Stimulated activated CD8-positive, alpha-beta memory T cell treated with anti-CD3 and anti-CD28 coated beads, Interleukin-7, amount 100 ng/mL, for 1 hour (primary cell): ENCODE measurements around the gene LAMC3.

Experiments
- DNase-seq, 2 donors: peaks; one replicate each; pipeline ENCODE4 v3.0.0-alpha.2; 2020; ENCODE audit warnings: low read depth in 2 of 2

LAMC3 gene

GRCh38 chr9:131076347-131077195, 67.6 kb downstream of the LAMC3 start:
- DNase-seq: no peak

DNA sequence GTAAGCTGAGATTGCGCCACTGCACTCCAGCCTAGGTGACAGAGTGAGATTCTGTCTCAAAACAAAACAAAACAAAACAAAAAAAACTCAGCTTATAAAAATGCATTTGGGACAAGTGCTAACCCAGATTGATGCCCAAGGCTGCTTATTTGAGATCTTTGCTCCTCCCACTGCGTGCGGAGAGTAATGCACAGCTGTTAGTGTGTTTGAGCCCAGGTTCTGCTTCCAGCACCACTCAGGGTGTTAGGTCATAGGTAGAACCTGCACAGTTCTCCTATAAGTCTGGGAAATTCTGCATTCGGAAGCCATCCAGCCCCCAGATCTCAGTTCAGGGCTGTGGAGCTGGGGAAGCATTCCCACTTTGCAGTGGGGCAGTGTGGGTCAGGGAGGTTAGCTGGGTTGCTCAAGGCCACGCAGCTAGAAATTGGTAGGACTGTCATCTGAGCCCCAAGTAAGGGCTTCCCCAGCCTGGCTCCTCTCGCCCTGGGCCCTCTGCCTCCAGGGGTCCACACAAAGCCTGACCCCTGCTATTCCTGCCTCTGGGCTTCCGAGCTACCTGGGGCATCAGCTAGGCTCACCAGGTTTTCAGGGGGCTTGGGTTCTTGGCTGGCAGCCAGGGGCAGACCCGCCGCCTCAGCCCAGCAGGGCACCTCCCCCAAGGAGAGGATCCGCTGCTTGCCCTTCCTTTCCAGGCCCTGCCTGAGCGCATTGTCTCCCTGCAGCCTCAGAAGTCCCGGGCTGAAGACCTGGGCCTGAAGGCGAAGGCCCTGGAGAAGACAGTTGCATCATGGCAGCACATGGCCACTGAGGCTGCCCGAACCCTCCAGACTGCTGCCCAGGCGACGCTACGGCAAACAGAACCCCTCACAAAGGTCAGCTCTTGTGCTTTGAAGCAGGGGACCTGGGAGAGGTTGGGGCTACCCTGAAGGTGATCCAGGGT, 69.7 kb downstream of the LAMC3 start:
- DNase-seq: no peak

GRCh38 chr9:131080589-131080988, 71.6 kb downstream of the LAMC3 start:
- no peak for DNase-seq

- DNase-seq: no peak
These were observed 72.9 kb downstream of the LAMC3 start for GRCh38 chr9:131081868-131082267.

DNA sequence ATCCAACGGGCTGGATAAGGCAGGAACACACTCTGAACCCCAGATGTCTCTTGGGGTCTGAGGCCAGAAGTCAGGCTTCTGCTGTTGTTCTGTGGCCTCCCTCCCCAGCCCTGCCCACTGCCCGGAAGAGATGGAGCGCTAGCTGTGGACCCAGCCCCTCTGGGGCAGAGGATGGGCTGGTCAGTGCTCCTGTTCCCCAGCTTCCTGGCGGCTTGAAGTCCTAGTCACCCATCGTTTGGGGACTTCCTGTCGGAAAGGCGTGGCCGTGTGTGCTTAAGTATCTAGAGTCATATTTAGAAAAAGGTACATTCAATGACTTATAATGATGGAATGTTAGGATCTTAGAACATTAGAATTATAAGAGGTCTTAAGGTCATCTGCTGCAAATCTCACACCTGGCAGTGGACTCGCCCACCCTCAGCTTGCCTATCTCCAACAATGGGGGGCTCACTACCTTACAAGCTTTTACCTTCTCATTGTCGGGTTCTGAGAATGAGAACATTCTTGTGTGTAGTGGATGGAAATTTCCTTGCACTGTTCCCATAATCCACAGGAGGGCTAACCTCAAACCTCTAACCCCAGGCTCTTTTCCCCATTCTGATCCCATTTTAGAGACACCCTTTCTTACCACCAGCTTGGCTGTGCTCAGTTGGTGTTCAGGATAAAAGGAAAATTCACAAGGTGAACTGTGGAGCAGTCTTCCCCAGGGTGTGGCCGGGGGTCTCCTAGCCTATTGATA, 74.0 kb downstream of the LAMC3 start:
- DNase-seq: no peak

GRCh38 chr9:131084661-131085369, 75.8 kb downstream of the LAMC3 start:
- no peak for DNase-seq

DNA sequence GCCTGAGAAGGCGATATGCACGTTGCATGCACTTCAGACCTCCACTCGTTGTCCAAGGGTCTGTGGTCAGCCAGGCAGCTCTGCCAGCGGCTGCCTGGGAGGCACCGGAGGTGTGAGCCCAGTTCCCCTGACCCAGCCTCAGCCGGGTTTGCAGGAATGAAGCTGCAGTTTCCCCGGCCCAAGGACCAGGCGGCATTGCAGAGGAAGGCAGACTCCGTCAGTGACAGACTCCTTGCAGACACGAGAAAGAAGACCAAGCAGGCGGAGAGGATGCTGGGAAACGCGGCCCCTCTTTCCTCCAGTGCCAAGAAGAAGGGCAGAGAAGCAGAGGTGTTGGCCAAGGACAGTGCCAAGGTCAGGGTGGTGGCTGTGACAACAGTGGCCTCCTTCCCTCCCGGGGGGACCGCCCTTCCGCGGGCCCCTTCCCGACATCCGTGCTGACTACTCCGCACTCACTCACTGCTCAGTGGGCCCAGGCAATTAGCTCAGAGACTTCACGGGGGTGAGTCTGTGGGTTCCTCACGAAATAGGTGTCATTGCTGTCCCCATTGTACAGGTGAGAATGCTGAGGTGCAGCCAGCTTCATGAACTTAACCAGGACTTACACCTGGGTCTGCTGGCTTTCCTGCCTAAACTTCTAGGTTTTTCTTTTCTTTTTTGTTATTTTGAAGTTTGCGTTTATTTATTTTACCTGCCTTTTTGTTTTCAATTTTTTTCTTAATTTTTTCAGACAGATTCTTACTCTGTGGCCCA, 76.6 kb downstream of the LAMC3 start:
- no peak for DNase-seq

GRCh38 chr9:131087354-131087893, 78.5 kb downstream of the LAMC3 start:
- DNase-seq: no peak

DNA sequence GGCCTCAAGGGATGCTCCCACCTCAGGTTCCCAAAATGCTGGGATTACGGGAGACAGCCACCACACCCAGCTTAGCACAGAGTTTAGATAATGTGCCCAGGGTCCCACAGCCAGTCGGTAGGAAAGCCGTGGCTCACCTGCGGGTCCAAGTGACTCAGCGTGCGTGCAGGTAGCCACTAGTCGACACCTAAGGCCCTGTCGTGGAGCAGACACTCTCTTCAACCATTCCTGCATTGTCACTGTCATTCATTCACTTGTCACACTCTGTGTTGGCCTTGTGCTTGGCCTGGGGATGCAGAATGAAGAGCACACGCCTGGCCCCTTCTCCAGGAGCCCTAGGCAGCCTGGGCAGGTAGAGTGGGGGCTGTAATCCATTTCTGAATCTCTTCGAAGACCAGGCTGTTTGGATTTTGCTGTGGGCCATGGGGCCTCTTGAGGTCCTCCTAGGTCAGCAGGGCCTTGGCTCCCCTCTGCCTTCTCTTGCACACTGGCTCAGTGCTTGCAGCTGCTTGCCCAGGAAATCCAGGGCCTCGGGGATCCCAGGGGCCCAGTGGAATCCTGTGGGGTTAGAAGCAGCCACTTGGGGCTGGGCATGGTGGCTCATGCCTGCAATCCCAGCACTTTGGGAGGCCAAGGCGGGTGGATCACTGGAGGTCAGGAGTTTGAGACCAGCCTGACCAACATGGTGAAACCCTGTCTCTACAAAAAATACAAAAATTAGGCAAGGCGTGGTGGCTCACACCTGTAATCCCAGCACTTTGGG, 81.2 kb downstream of the LAMC3 start:
- DNase-seq: no peak

DNA sequence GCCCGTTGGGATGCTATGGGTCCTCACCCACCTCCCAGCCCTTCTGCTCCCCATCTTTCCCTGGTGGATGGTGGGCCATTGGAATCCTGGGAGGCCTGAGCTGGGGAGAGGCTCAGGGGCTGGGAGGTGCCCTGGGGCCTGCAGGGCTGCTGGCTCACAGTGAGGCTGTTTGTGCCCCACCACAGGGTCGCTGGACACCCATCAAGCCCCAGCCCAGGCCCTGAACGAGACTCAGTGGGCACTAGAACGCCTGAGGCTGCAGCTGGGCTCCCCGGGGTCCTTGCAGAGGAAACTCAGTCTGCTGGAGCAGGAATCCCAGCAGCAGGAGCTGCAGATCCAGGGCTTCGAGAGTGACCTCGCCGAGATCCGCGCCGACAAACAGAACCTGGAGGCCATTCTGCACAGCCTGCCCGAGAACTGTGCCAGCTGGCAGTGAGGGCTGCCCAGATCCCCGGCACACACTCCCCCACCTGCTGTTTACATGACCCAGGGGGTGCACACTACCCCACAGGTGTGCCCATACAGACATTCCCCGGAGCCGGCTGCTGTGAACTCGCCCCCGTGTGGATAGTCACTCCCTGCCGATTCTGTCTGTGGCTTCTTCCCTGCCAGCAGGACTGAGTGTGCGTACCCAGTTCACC, 82.5 kb downstream of the LAMC3 start:
- DNase-seq: no peak

DNA sequence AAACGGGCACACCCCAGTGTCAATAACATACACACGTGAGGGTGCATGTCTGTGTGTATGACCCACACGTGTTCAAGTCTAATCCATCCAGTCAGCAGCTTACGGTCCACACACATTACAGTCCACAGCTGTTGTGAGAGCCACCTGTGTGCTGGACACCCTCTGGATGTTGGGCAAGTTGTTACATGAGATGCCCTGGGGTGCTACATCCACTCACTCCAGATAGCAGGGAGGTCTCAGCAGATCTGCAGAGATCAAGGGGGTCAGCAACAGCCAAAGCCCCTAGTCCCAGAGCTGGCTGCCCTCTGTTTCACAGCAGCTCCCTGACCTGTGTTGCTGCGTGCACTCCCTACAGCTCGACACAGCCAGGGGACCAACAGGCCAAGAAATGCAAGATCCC, 83.1 kb downstream of the LAMC3 start:
- no peak for DNase-seq

- no peak for DNase-seq
These were observed 83.8 kb downstream of the LAMC3 start for GRCh38 chr9:131092548-131093440.

DNA sequence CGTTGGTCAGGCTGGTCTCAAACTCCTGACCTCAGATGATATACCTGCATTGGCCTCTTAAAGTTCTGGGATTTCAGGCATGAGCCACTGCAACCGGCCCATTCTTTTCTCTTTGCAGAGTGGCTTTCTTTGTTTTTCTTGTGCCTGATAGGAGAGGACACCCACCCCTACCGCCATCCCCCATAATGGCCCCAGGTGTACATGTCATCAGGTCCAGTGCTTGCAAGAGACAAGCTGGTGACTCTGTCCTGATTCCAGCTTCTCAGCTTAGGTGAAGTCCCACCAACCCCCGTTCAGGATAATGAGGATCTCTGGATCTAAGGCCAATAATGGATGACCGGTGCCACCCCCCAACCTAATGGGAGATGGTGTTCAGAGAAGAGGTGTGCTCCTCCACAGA, 85.0 kb downstream of the LAMC3 start:
- DNase-seq: no peak

DNA sequence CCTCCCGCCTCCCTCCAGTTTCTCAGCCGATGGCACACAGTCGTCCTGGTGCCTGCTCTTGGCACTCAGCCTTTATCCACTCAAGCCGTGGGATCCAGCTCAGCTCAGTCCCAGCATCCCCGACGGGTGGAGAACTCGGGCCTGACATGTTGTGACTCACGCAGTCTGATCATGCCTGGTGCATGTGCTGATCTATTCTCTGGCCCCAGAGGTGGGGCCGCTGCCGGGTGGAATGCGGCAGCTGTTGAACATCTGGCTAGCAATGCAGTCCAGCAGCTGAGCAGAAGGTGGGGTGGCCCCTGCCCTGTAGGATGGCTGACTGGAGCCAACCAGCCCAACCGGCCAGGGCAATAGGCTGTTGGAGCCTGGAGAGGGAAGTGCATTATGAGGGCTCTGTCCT, 85.6 kb downstream of the LAMC3 start:
- DNase-seq: no peak

DNA sequence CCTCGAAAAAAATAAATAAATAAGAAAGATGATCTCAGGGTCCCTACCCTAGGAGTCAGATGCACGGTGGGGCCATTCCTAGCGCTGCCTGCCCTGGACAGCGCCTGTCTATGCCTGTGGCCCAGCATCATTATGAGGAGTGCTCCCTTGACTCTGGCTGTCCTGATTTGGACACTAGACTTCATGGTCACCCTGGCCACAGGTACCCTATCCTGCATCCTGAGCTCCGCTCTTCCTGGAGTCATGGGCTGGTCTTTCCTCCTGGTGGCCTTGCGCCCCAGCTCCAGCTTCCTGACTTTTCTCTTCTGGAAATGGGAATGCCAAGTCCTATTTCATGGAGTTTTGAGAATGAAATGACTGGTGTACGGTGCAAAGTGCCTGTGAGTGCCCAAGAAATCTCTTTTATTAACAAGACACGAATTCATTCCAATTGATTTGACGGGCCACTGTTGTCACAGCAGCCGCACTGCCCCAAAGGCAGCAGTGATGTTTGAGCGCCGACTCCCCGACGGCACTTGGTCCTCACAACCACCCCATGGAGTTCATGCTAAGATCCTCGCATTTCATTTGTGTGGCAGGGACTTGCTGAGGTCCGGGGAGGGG, 86.8 kb downstream of the LAMC3 start:
- no peak for DNase-seq

GRCh38 chr9:131096269-131097125, 87.5 kb downstream of the LAMC3 start, which contains the start of gene AIF1L:
AIF1L (plus strand) TSS chr9:131096531; CDS start chr9:131096630, 99 bp downstream.
- no peak for DNase-seq
